Psoas muscle (tissue), 8 donors: ENCODE results near the gene NOB1. TPM values are rescaled to one million over a fixed set of nuclear protein-coding genes. Genes with fewer than 3 reads are reported as not detected.

Experiments used
- ATAC-seq, 4 donors: fragments of 200-7000 bp; cut with Tn5 transposase; one replicate each; pipeline ENCODE4 v1.9.1; 2020; ENCODE audit warnings: moderate library complexity in 3 of 4, mild to moderate bottlenecking in 2 of 4
- DNase-seq, 2 donors: peaks; one replicate each; pipeline ENCODE4 v3.0.0-alpha.2; 2020
- H3K27ac ChIP-seq: fragments of 200-600 bp; one replicate; pipeline ENCODE4 v1.8.0; 2022
- H3K27me3 ChIP-seq, 3 donors: fragments of 200-600 bp in 1 of 3; one replicate each; pipeline versions ENCODE4 v1.6.1 to v1.8.0; 2013 to 2022; ENCODE audit warnings: low read length in 2 of 3, mild to moderate bottlenecking in 2 of 3, moderate library complexity in 1 of 3; ENCODE audit not compliant: insufficient read depth in 3 of 3
- H3K36me3 ChIP-seq, 2 donors: fragments of 200-600 bp in 1 of 2; one replicate each; pipeline versions ENCODE4 v1.6.1 to v1.8.0; 2013 to 2022; ENCODE audit warnings: low read depth in 1 of 2, mild to moderate bottlenecking in 1 of 2, moderate library complexity in 1 of 2; ENCODE audit not compliant: insufficient read depth in 1 of 2
- H3K4me1 ChIP-seq: fragments of 200-600 bp; one replicate; pipeline ENCODE4 v1.8.0; 2022
- H3K4me3 ChIP-seq: fragments of 200-600 bp; one replicate; pipeline ENCODE4 v1.8.0; 2022; ENCODE audit warnings: mild to moderate bottlenecking
- H3K9me3 ChIP-seq: fragments of 200-600 bp; one replicate; pipeline ENCODE4 v1.8.0; 2022
- CTCF ChIP-seq: fragments of 200-600 bp; IDR thresholded peaks from one replicate; pipeline ENCODE4 v1.8.0; 2022; ENCODE audit warnings: antibody characterized with exemption
- WGBS, 3 donors: extraction: QIAGEN DNeasy Blood & Tissue Kit; methylation state at CpG; one replicate each; pipeline versions ENCODE4 v1.1.6 to v1.1.7; 2013; 5-methylcytosine and 5-hydroxymethylcytosine counted together
- intact Hi-C, 2 donors: fragments of 100-400 bp; cut with DNase I; formaldehyde crosslinking; loops; one replicate each; pipeline versions ENCODE4 v1.11.0 to v1.14.2; 2022
- polyA plus RNA-seq, 3 donors: library from polyadenylated mRNA; stranded (reverse); fragments of 200-250 nt; gene quantifications; one replicate each; pipeline ENCODE4 v1.2.3, GENCODE V29; 2013
- total RNA-seq, 4 donors: library from RNA; stranded (reverse); fragmentation: NEBNext Ultra II Directional in 2 of 4; extraction: Animal tissue kit (Norgen Biotek cat#: 25700) in 2 of 4; gene quantifications; one replicate each; pipeline versions ENCODE4 v1.2.1 to v1.2.4, GENCODE V29; 2021 to 2023
- donor health status: healthy with polysubstance abuse.
- donor health status: DM: no; HTN: no; CAD: no; lungs with moderate emphysema.
- donor health status: Bipolar disorder and iron deficiency.
- donor health status: healthy.
- donor health status: DM: yes; HTN: yes; CAD: no.
- donor health status: DM: no; HTN: no; CAD: no.
- donor health status: DM: no; HTN: no; CAD: no.
- donor health status: DM: yes; HTN: yes; CAD: no.

The NOB1 gene
- total and polyA plus RNA-seq, 7 donors = 29.3 to 60.6 (median 42.5) TPM

DNA sequence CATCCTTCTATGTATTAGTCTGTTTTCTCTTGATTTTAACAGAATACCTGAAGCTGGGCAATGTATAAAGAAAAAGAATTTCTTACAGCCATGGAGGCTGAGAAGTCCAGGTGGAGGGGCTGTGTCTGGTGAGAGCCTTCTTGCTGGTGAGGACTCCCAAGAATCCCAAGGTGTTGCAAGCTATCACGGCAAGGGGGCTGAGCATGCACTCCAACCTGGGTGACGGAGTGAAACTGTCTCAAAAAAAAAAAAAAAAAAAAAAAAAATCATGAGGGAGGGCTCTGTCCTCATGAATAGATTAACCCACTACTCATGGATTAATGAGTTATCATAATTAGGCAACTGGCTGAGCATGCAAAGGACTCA lies 47.8 kb downstream of the NOB1 start:
- peaks cover 0 to 77% of the 10 kb centered on the region in 2 donors for H3K36me3 ChIP-seq
- no peak for TF ChIP-seq CTCF
- no peak for DNase-seq
- intact Hi-C loops = no loop called here
- no peaks in the 10 kb centered on the region for H3K27me3 ChIP-seq
- H3K27ac ChIP-seq = no peak overlapping the region
- no peaks in the 10 kb centered on the region for H3K9me3 ChIP-seq
- ATAC-seq = no peak
- no peaks in the 10 kb centered on the region for H3K4me1 ChIP-seq
- no peak overlapping the region for H3K4me3 ChIP-seq
- WGBS, 3 donors = 88 to 96% (median 93%) methylated on average over 2 of the region's 2 CpGs

DNA sequence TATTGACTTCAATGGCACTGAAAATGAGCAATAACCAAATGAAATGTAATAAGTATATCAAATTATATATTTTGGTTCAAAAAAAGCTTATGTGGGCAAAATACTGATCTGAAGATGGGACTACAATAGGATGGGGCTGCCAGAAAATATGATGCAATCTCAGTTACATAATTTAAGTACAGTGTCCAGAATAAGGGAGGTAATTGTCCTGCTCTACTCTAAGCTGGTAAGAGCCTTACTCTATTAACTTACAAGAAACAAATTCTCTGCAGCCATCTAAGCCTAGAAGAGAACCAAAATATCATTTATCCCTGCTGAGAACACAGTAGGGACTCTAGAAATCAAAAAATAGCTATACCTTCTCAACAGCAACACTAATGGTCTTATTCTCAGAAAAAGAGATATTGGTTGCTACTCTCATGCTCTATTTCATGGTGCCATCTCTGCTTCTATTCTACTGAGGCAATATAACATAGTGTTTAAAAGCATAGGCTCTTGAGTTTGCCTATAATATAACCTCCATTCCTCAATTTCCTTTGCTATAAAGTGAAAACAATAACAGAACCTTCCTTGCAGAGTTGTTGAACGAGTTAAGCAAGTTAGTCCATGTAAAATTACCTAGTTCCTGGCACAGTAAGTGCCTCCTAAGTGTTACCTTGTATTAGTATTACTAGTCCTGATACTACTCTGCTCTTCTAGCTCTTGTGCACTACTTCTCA lies 48.3 kb downstream of the NOB1 start:
- 73 to 97% (median 73%) methylated on average over 1 of the region's 1 CpG for WGBS, 3 donors
- Histone ChIP-seq H3K4me1 (no peaks in the 10 kb centered on the region), H3K4me3 (no peak overlapping the region), H3K27me3 (no peaks in the 10 kb centered on the region), H3K36me3 (peaks cover 0 to 77% of the 10 kb centered on the region in 2 donors), H3K9me3 (no peaks in the 10 kb centered on the region), H3K27ac (no peak overlapping the region)
- peak in 3 of 4 donors; percentile 39 to 56 (median 49) for ATAC-seq
- no peak for DNase-seq
- intact Hi-C loops = no loop called here
- TF ChIP-seq CTCF = no peak

- WGBS, 3 donors = 79 to 87% (median 83%) methylated on average over 2 of the region's 2 CpGs
- TF ChIP-seq CTCF = no peak
- no peak for DNase-seq
- H3K4me1 ChIP-seq = no peaks in the 10 kb centered on the region
- no peak for ATAC-seq
- H3K27ac ChIP-seq = no peak overlapping the region
- intact Hi-C loops = no loop called here
- H3K4me3 ChIP-seq = no peak overlapping the region
- no peaks in the 10 kb centered on the region for H3K9me3 ChIP-seq
- no peaks in the 10 kb centered on the region for H3K27me3 ChIP-seq
- peaks cover 0 to 76% of the 10 kb centered on the region in 2 donors for H3K36me3 ChIP-seq
Observed at GRCh38 chr16:69703638-69704037, 51.1 kb downstream of the NOB1 start.

- H3K9me3 ChIP-seq = no peaks in the 10 kb centered on the region
Observed at GRCh38 chr16:69701866-69702265, 52.9 kb downstream of the NOB1 start.

More at GRCh38 chr16:69701866-69702265, 52.9 kb downstream of the NOB1 start:
- 92 to 98% (median 92%) methylated on average over 2 of the region's 2 CpGs for WGBS, 3 donors
- Histone ChIP-seq H3K27ac (no peak overlapping the region), H3K4me1 (no peaks in the 10 kb centered on the region), H3K27me3 (no peaks in the 10 kb centered on the region), H3K36me3 (peaks cover 0 to 75% of the 10 kb centered on the region in 2 donors), H3K4me3 (no peak overlapping the region)
- intact Hi-C loops = no loop called here
- DNase-seq (no peak), ATAC-seq (no peak)
- TF ChIP-seq CTCF = no peak
